ENCODE data around the gene VPS16. TPM values are rescaled to one million over a fixed set of nuclear protein-coding genes. Genes with fewer than 3 reads are reported as not detected.

VPS16 gene
- total and polyA plus RNA-seq, 2 of the 13 experiments (the other 11 are each of a cell fraction or from before 2014, with no cell fraction given): 34.2 to 35.4 TPM

- ATAC-seq (peak; percentile 51; the same call in 2 of the 3 replicates), DNase-seq (ENCODE audit: low spot score) (no peak), FAIRE-seq (no peak)
- Histone ChIP-seq H3K36me3 (replicated peaks in 1 of 2; ENCODE audit: control insufficient read depth in 1 of 2, insufficient read depth in 2 of 2, low read length in 2 of 2) (0 out of 5 replicates have a peak, but pooled peaks cover 0 to 1% of the 10 kb centered on the region in 2 experiments), H3K27me3 (ENCODE audit: control insufficient read depth in 1 of 2, insufficient read depth in 2 of 2, low read length in 2 of 2) (no peaks in the 10 kb centered on the region), H3K4me2 (ENCODE audit: low read depth, low read length) (no peak overlapping the region), H3K4me3 (replicated peaks in 1 of 3; ENCODE audit: insufficient read depth in 1 of 3, low read depth in 2 of 3, low read length in 3 of 3) (no peak overlapping the region), H3K4me1 (ENCODE audit: insufficient read depth, low read length) (peaks cover 26% of the 10 kb centered on the region), H3K9me3 (ENCODE audit: low read length) (0 out of 2 replicates have a peak, but pooled peaks cover 3% of the 10 kb centered on the region), H3K27ac (ENCODE audit: extremely low read length, insufficient read depth, low read length) (no peak overlapping the region), H2AFZ (ENCODE audit: low read length) (no peak overlapping the region), H3K79me2 (ENCODE audit: insufficient read depth, low read length) (peaks cover 82% of the 10 kb centered on the region), H4K20me1 (ENCODE audit: insufficient read depth, low read length) (0 out of 2 replicates have a peak, but pooled peaks cover 11% of the 10 kb centered on the region), H3K9ac (ENCODE audit: insufficient read depth, low read depth, low read length) (no peak overlapping the region)
- intact Hi-C loops (cut with micrococcal nuclease; ENCODE audit: unreplicated experiment): no loop called here
- ChIA-PET CTCF (ENCODE audit: low intra/inter-chr PET ratio, low total read pairs) (no interaction called here), POLR2A (interaction anchor here (0.7 kb wide), 1 partner anchor 19 kb away, joined by 3 read pairs; the partner anchor contains the start of gene PTPRA)
- in situ Hi-C loops (cut with HindIII; ENCODE audit: extremely low pct_ligation_motif_present, low pct_unique_long_range_greater_than_20kb): no loop called here
- no TSS peak for BruUV-seq (replicated peaks)
- 92% methylated on average over 3 of the region's 3 CpGs for WGBS (ENCODE audit: low lambda C conversion rate)
- TF ChIP-seq ZNF563 (CRISPR knock-in tag; IDR thresholded peaks at IDR 0.05) (no peak), ZMYM4 (CRISPR knock-in tag; IDR thresholded peaks at IDR 0.05) (0 out of 2 replicates have a peak, but pooled peaks have one; percentile 32), FOXO4 (CRISPR knock-in tag; conservative IDR thresholded peaks at IDR 0.05) (0 out of 2 replicates have a peak, but pooled peaks have one; percentile 33)
Observed at GRCh38 chr20:2892376-2892775, 51.8 kb downstream of the VPS16 start.

GRCh38 chr20:2894221-2894620 is 53.7 kb downstream of the VPS16 start:
- WGBS (ENCODE audit: low lambda C conversion rate): 93% methylated on average over 2 of the region's 2 CpGs
- ChIA-PET POLR2A (no interaction called here), CTCF (ENCODE audit: low intra/inter-chr PET ratio, low total read pairs) (no interaction called here)
- no TSS peak for BruUV-seq (replicated peaks)
- Histone ChIP-seq H3K79me2 (ENCODE audit: insufficient read depth, low read length) (peaks cover 70% of the 10 kb centered on the region), H3K9me3 (ENCODE audit: low read length) (0 out of 2 replicates have a peak, but pooled peaks cover 3% of the 10 kb centered on the region), H3K4me1 (ENCODE audit: insufficient read depth, low read length) (peaks cover 26% of the 10 kb centered on the region), H3K4me2 (ENCODE audit: low read depth, low read length) (no peak overlapping the region), H3K27me3 (ENCODE audit: control insufficient read depth in 1 of 2, insufficient read depth in 2 of 2, low read length in 2 of 2) (no peaks in the 10 kb centered on the region), H3K9ac (ENCODE audit: insufficient read depth, low read depth, low read length) (no peak overlapping the region), H3K36me3 (replicated peaks in 1 of 2; ENCODE audit: control insufficient read depth in 1 of 2, insufficient read depth in 2 of 2, low read length in 2 of 2) (0 out of 5 replicates have a peak, but pooled peaks cover 0 to 1% of the 10 kb centered on the region in 2 experiments), H3K27ac (ENCODE audit: extremely low read length, insufficient read depth, low read length) (no peak overlapping the region), H4K20me1 (ENCODE audit: insufficient read depth, low read length) (0 out of 2 replicates have a peak, but pooled peaks cover 8% of the 10 kb centered on the region), H3K4me3 (replicated peaks in 1 of 3; ENCODE audit: insufficient read depth in 1 of 3, low read depth in 2 of 3, low read length in 3 of 3) (no peak overlapping the region), H2AFZ (ENCODE audit: low read length) (no peak overlapping the region)
- intact Hi-C loops (cut with micrococcal nuclease; ENCODE audit: unreplicated experiment) (no loop called here), in situ Hi-C loops (cut with HindIII; ENCODE audit: extremely low pct_ligation_motif_present, low pct_unique_long_range_greater_than_20kb) (no loop called here)
- FAIRE-seq: no peak
- no peak for ATAC-seq
- no peak for DNase-seq (ENCODE audit: low spot score)
- no peak for TF ChIP-seq FOXA1 (IDR thresholded peaks at IDR 0.05)
- TF ChIP-seq FOXA1 (CRISPR knock-in tag; IDR thresholded peaks at IDR 0.05): no peak
- TF ChIP-seq MAX (IDR thresholded peaks at IDR 0.05): no peak
- TF ChIP-seq SP140L (CRISPR knock-in tag; IDR thresholded peaks at IDR 0.05; ENCODE audit: borderline replicate concordance): no peak
- TF ChIP-seq ZSCAN5A (CRISPR knock-in tag; IDR thresholded peaks at IDR 0.05; ENCODE audit: borderline replicate concordance): no peak
- no peak for TF ChIP-seq MZF1 (CRISPR knock-in tag; IDR thresholded peaks at IDR 0.05; ENCODE audit: borderline replicate concordance)
- no peak for TF ChIP-seq EEA1 (CRISPR knock-in tag; IDR thresholded peaks at IDR 0.05; ENCODE audit: borderline replicate concordance)
- TF ChIP-seq RCOR2 (CRISPR knock-in tag; IDR thresholded peaks at IDR 0.05): no peak
- no peak for TF ChIP-seq ZNF292 (CRISPR knock-in tag; IDR thresholded peaks at IDR 0.05; ENCODE audit: borderline replicate concordance, low read depth)
- no peak for TF ChIP-seq CHD2 (IDR thresholded peaks at IDR 0.05; ENCODE audit: low read depth, low read length)
- TF ChIP-seq ZBTB2 (CRISPR knock-in tag; IDR thresholded peaks at IDR 0.05; ENCODE audit: low read depth): no peak
- TF ChIP-seq RBM22 (optimal IDR thresholded peaks at IDR 0.05; ENCODE audit: low read length): no peak

Data from HepG2 (cell line).